ENCODE data around the gene BMP8A. TPM values are rescaled to one million over a fixed set of nuclear protein-coding genes. Genes with fewer than 3 reads are reported as not detected.
"Not testable (repeated sequence)": the region's sequence is repeated elsewhere in the genome, so short reads cannot be mapped to it uniquely, and the experiment has no call there.

BMP8A gene
- total and polyA plus RNA-seq, 9 of the 15 experiments (the other 6 are each of a cell fraction or from before 2014, with no cell fraction given): 0.05 to 0.31 TPM; not detected in 7

GRCh38 chr1:39494671-39495410 is 3.4 kb downstream of the BMP8A start (continued):
- no peak for TF ChIP-seq ATF6 (CRISPR knock-in tag; IDR thresholded peaks at IDR 0.05)
- no peak for TF ChIP-seq GATAD2B (IDR thresholded peaks at IDR 0.05; ENCODE audit: borderline replicate concordance)

- intact Hi-C loops (cut with micrococcal nuclease); H3K79me2 ChIP-seq (ENCODE audit: control insufficient read depth, insufficient read depth, low read length); H3K4me3 ChIP-seq; BruUV-seq (replicated peaks); H4K20me1 ChIP-seq (replicated peaks; ENCODE audit: control insufficient read depth, insufficient read depth, low read length); H3K9ac ChIP-seq (ENCODE audit: insufficient read depth in 1 of 2, low read depth in 2 of 2, low read length in 2 of 2); H3K9me1 ChIP-seq (ENCODE audit: control insufficient read depth, insufficient read depth, low read length); CTCF ChIA-PET (ENCODE audit: low intra/inter-chr PET ratio); in situ Hi-C loops (cut with MboI); H3K36me3 ChIP-seq (ENCODE audit: control insufficient read depth, insufficient read depth, low read length); H3K9me3 ChIP-seq (replicated peaks; ENCODE audit: control insufficient read depth, insufficient read depth, low read depth, low read length); POLR2A ChIA-PET; DNase-seq (ENCODE audit: extremely low read depth in 1 of 4, low spot score in 3 of 4); H3K4me2 ChIP-seq (ENCODE audit: insufficient read depth, low read length); H2AFZ ChIP-seq (ENCODE audit: low read depth, low read length); H3K27ac ChIP-seq (ENCODE audit: extremely low read depth, low read depth, low read length); ATAC-seq: not testable (repeated sequence)
- Histone ChIP-seq H3K27me3 (ENCODE audit: control insufficient read depth in 2 of 2, insufficient read depth in 2 of 2, low read length in 2 of 2) (peaks cover 4 to 34% of the 10 kb centered on the region in 2 experiments), H3K4me1 (replicated peaks in 1 of 2; ENCODE audit: control insufficient read depth in 2 of 2, insufficient read depth in 2 of 2, low read length in 2 of 2) (peaks cover 0 to 17% of the 10 kb centered on the region in 2 experiments; a peak in 2 of 5 replicates)
- TF ChIP-seq ZFP36 (IDR thresholded peaks at IDR 0.05; ENCODE audit: low read depth, low read length, partially characterized antibody) (peak; percentile 35), RBM25 (IDR thresholded peaks at IDR 0.05; ENCODE audit: low read depth, low read length, severe bottlenecking) (peak; percentile 49), BCOR (IDR thresholded peaks at IDR 0.05) (peak; percentile 51; the same call in 1 of the 2 replicates)
- FAIRE-seq: peak; percentile 26
- WGBS (ENCODE audit: insufficient coverage, low coverage, missing lambda C conversion rate): 3% methylated on average over 5 of the region's 5 CpGs
These were observed 5.1 kb downstream of the BMP8A start for GRCh38 chr1:39496520-39496919.

Data from K562 (cell line).